SK-N-SH treated with all-trans-retinoic acid at 6 μM for 48 hours (cell line): ENCODE results near the gene PTPRD.

Experiments used
- ATAC-seq: fragments of 200-7000 bp; cut with Tn5 transposase; 3 replicates; pipeline ENCODE4 v1.9.1; 2020; ENCODE audit warnings: mild to moderate bottlenecking, moderate library complexity
- ARNTL ChIP-seq: fragments of 450-650 bp; formaldehyde crosslinking; IDR thresholded peaks from 2 replicates; pipeline ENCODE4 v1.5.0; 2020; ENCODE audit warnings: low read depth, mild to moderate bottlenecking, moderate library complexity, borderline replicate concordance
- BACH2 ChIP-seq: fragments of 250-450 bp; sonication (Bioruptor Pico); IDR thresholded peaks from 2 replicates; pipeline ENCODE4 v1.9.0; 2021; ENCODE audit warnings: mild to moderate bottlenecking, borderline replicate concordance
- CREB5 ChIP-seq: fragments of 250-450 bp; sonication (Bioruptor Pico); IDR thresholded peaks from 2 replicates; pipeline ENCODE4 v1.5.1; 2020; ENCODE audit warnings: low read depth, mild to moderate bottlenecking, moderate library complexity
- CSDC2 ChIP-seq: fragments of 250-450 bp; sonication (Bioruptor Pico); IDR thresholded peaks from 2 replicates; pipeline ENCODE4 v1.5.0; 2020; ENCODE audit warnings: mild to moderate bottlenecking, moderate library complexity
- ESRRG ChIP-seq: fragments of 250-450 bp; sonication (Bioruptor Pico); IDR thresholded peaks from 2 replicates; pipeline ENCODE4 v1.6.1; 2021; ENCODE audit warnings: mild to moderate bottlenecking
- GLIS3 ChIP-seq: fragments of 250-450 bp; sonication (Bioruptor Pico); IDR thresholded peaks from 2 replicates; pipeline ENCODE4 v1.5.0; 2020; ENCODE audit warnings: mild to moderate bottlenecking, moderate library complexity
- ISL1 ChIP-seq: fragments of 250-450 bp; sonication (Bioruptor Pico); IDR thresholded peaks from 2 replicates; pipeline ENCODE4 v2.1.2; 2022; ENCODE audit warnings: mild to moderate bottlenecking, moderate library complexity
- OSR1 ChIP-seq: fragments of 250-450 bp; sonication (Bioruptor Pico); IDR thresholded peaks from 2 replicates; pipeline ENCODE4 v1.8.0; 2022; ENCODE audit warnings: moderate library complexity, mild to moderate bottlenecking, inconsistent platforms
- POU6F1 ChIP-seq: fragments of 250-450 bp; sonication (Bioruptor Pico); IDR thresholded peaks from 2 replicates; pipeline ENCODE4 v1.8.0; 2021; ENCODE audit warnings: low read depth, mild to moderate bottlenecking, moderate library complexity, borderline replicate concordance
- PPARA ChIP-seq: fragments of 250-450 bp; sonication (Bioruptor Pico); IDR thresholded peaks from 2 replicates; pipeline ENCODE4 v1.5.0; 2020; ENCODE audit warnings: mild to moderate bottlenecking, borderline replicate concordance
- RARB ChIP-seq: fragments of 250-450 bp; sonication (Bioruptor Pico); IDR thresholded peaks from 2 replicates; pipeline ENCODE4 v1.8.0; 2021; ENCODE audit warnings: mild to moderate bottlenecking, moderate library complexity
- TCF4 ChIP-seq: fragments of 250-450 bp; sonication (Bioruptor Pico); IDR thresholded peaks from 2 replicates; pipeline ENCODE4 v1.8.0; 2021; ENCODE audit warnings: mild to moderate bottlenecking, moderate library complexity, borderline replicate concordance
- ZC3H10 ChIP-seq: fragments of 250-450 bp; sonication (Bioruptor Pico); IDR thresholded peaks from 2 replicates; pipeline ENCODE4 v1.5.1; 2021; ENCODE audit warnings: mild to moderate bottlenecking, moderate library complexity
- ZFP3 ChIP-seq: fragments of 250-450 bp; sonication (Bioruptor Pico); IDR thresholded peaks from 2 replicates; pipeline ENCODE4 v1.5.0; 2020; ENCODE audit warnings: mild to moderate bottlenecking, moderate library complexity
- ZFP30 ChIP-seq: fragments of 450-650 bp; formaldehyde crosslinking; IDR thresholded peaks from 2 replicates; pipeline ENCODE4 v1.5.0; 2022; ENCODE audit warnings: mild to moderate bottlenecking, moderate library complexity
- ZNF565 ChIP-seq: fragments of 450-650 bp; formaldehyde crosslinking; conservative IDR thresholded peaks from 2 replicates; pipeline ENCODE4 v1.5.0; 2020; ENCODE audit warnings: low read depth, mild to moderate bottlenecking, moderate library complexity
- ZNF70 ChIP-seq: fragments of 450-650 bp; formaldehyde crosslinking; IDR thresholded peaks from 2 replicates; pipeline ENCODE4 v1.5.0; 2020; ENCODE audit warnings: mild to moderate bottlenecking, moderate library complexity
- ZNF8 ChIP-seq: fragments of 450-650 bp; formaldehyde crosslinking; IDR thresholded peaks from 2 replicates; pipeline ENCODE4 v1.5.0; 2020; ENCODE audit warnings: mild to moderate bottlenecking, moderate library complexity
- TF ChIP-seq, protein P1 (sequence below): fragments of 250-450 bp; sonication (Bioruptor Pico); IDR thresholded peaks from 2 replicates; pipeline ENCODE4 v1.5.0; 2020; ENCODE audit warnings: mild to moderate bottlenecking, moderate library complexity
- TF ChIP-seq, protein P2 (sequence below): fragments of 250-450 bp; sonication (Bioruptor Pico); IDR thresholded peaks from 2 replicates; pipeline ENCODE4 v1.8.0; 2020; ENCODE audit warnings: mild to moderate bottlenecking, moderate library complexity, borderline replicate concordance
- TF ChIP-seq, protein P3 (sequence below): fragments of 250-450 bp; sonication (Bioruptor Pico); IDR thresholded peaks from 2 replicates; pipeline ENCODE4 v1.5.1; 2021; ENCODE audit warnings: mild to moderate bottlenecking, moderate library complexity

PTPRD gene

DNA sequence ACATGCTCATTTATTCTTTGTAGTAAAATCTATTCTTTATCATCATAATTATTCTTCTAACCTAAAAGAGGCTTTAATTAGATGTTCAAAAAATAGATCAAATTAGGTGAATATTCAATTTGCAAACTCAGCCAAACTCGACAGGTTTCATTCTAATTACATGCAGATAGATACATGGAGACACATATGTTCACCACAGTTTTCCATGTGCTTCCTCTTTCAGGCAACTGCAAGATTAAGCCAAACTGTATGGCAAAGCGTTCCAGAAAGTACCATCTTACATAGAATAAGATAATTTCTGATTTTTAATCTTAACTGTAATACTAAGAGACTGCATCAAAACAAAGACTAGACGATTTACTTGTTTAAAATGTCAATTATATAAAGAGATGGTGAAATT, 1944.6 kb downstream of the PTPRD start:
- TF ChIP-seq PPARA = no peak
- no peak for TF ChIP-seq BACH2 (CRISPR knock-in tag)
- no peak for TF ChIP-seq ARNTL
- TF ChIP-seq, all 23 proteins: peak for 0
- ATAC-seq = no peak

GRCh38 chr9:8666060-8666459, 1946.7 kb downstream of the PTPRD start:
- TF ChIP-seq ZFP30 (CRISPR knock-in tag) = no peak
- no peak for TF ChIP-seq OSR1 (CRISPR knock-in tag)
- no peak for TF ChIP-seq GLIS3
- no peak for TF ChIP-seq BACH2 (CRISPR knock-in tag)
- no peak for ATAC-seq

DNA sequence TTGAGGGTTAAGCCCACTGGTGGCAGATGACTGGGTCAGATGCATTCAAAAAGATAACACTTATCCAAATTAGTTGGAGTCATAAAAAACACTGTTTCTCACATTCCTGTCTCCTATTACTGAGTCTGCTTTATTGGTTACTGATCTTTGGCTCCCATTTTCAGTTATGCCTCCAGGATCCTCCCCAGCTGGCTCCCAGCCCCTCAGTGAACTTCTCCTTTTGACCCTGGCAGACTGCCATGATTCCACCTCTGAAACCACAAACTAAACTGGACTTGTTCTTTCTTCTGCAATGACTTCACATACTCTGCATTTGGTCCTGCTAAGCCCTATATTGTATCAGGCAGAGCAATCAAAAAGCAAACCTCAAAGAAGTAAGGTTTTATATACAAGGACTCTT, 1952.4 kb downstream of the PTPRD start:
- TF ChIP-seq ZNF70 (CRISPR knock-in tag) (no peak), OSR1 (CRISPR knock-in tag) (no peak), PPARA (no peak), ESRRG (no peak), ZFP30 (CRISPR knock-in tag) (no peak), ISL1 (no peak)
- TF ChIP-seq, protein P1, sequence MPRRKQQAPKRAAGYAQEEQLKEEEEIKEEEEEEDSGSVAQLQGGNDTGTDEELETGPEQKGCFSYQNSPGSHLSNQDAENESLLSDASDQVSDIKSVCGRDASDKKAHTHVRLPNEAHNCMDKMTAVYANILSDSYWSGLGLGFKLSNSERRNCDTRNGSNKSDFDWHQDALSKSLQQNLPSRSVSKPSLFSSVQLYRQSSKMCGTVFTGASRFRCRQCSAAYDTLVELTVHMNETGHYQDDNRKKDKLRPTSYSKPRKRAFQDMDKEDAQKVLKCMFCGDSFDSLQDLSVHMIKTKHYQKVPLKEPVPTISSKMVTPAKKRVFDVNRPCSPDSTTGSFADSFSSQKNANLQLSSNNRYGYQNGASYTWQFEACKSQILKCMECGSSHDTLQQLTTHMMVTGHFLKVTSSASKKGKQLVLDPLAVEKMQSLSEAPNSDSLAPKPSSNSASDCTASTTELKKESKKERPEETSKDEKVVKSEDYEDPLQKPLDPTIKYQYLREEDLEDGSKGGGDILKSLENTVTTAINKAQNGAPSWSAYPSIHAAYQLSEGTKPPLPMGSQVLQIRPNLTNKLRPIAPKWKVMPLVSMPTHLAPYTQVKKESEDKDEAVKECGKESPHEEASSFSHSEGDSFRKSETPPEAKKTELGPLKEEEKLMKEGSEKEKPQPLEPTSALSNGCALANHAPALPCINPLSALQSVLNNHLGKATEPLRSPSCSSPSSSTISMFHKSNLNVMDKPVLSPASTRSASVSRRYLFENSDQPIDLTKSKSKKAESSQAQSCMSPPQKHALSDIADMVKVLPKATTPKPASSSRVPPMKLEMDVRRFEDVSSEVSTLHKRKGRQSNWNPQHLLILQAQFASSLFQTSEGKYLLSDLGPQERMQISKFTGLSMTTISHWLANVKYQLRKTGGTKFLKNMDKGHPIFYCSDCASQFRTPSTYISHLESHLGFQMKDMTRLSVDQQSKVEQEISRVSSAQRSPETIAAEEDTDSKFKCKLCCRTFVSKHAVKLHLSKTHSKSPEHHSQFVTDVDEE (CRISPR knock-in tag) = no peak
- ATAC-seq = no peak

DNA sequence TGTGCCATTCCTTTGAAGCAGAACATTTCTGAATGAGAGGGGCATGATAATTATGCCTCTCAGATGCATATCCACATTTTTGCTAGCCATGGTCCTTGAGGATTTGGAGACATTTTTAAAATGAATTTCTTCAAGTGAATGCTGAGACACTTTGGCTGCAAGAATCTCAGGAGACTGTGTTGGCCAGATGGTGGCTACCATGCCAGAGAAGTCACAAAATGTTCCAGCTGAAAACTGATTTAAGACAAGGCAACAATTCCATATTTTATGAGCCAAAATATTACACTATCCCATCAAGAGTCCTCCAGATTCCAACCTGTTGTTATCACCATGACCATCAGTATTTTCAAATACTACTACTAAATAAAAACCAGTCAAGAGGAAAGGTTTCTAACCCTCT, 1953.7 kb downstream of the PTPRD start:
- ATAC-seq = no peak
- no peak for TF ChIP-seq BACH2 (CRISPR knock-in tag)
- TF ChIP-seq, protein P2, sequence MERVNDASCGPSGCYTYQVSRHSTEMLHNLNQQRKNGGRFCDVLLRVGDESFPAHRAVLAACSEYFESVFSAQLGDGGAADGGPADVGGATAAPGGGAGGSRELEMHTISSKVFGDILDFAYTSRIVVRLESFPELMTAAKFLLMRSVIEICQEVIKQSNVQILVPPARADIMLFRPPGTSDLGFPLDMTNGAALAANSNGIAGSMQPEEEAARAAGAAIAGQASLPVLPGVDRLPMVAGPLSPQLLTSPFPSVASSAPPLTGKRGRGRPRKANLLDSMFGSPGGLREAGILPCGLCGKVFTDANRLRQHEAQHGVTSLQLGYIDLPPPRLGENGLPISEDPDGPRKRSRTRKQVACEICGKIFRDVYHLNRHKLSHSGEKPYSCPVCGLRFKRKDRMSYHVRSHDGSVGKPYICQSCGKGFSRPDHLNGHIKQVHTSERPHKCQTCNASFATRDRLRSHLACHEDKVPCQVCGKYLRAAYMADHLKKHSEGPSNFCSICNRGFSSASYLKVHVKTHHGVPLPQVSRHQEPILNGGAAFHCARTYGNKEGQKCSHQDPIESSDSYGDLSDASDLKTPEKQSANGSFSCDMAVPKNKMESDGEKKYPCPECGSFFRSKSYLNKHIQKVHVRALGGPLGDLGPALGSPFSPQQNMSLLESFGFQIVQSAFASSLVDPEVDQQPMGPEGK (CRISPR knock-in tag) = no peak
- TF ChIP-seq GLIS3 = no peak
- TF ChIP-seq PPARA = no peak
- TF ChIP-seq ZNF70 (CRISPR knock-in tag) = no peak
- TF ChIP-seq, protein P3, sequence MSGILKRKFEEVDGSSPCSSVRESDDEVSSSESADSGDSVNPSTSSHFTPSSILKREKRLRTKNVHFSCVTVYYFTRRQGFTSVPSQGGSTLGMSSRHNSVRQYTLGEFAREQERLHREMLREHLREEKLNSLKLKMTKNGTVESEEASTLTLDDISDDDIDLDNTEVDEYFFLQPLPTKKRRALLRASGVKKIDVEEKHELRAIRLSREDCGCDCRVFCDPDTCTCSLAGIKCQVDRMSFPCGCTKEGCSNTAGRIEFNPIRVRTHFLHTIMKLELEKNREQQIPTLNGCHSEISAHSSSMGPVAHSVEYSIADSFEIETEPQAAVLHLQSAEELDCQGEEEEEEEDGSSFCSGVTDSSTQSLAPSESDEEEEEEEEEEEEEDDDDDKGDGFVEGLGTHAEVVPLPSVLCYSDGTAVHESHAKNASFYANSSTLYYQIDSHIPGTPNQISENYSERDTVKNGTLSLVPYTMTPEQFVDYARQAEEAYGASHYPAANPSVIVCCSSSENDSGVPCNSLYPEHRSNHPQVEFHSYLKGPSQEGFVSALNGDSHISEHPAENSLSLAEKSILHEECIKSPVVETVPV (CRISPR knock-in tag) = no peak
- no peak for TF ChIP-seq ESRRG
- no peak for TF ChIP-seq ZFP30 (CRISPR knock-in tag)
- no peak for TF ChIP-seq ISL1
- TF ChIP-seq TCF4 (CRISPR knock-in tag) = no peak
- no peak for TF ChIP-seq ZNF8 (CRISPR knock-in tag)
- TF ChIP-seq CSDC2 = no peak
- no peak for TF ChIP-seq POU6F1 (CRISPR knock-in tag)
- no peak for TF ChIP-seq ARNTL

GRCh38 chr9:8655071-8655470, 1957.7 kb downstream of the PTPRD start:
- ATAC-seq = no peak
- no peak for TF ChIP-seq GLIS3
- no peak for TF ChIP-seq BACH2 (CRISPR knock-in tag)
- no peak for TF ChIP-seq ARNTL
- TF ChIP-seq POU6F1 (CRISPR knock-in tag) = no peak
- TF ChIP-seq, protein P1 (CRISPR knock-in tag) = no peak
- TF ChIP-seq ZFP3 = no peak
- TF ChIP-seq PPARA = no peak
- TF ChIP-seq RARB (CRISPR knock-in tag) = no peak
- TF ChIP-seq ZC3H10 = no peak
- no peak for TF ChIP-seq ZNF565 (CRISPR knock-in tag)
- no peak for TF ChIP-seq OSR1 (CRISPR knock-in tag)
- TF ChIP-seq CREB5 (CRISPR knock-in tag) = no peak
- no peak for TF ChIP-seq CSDC2
